GM12878 (cell line): ENCODE results near the gene RALGAPB. TPM values are rescaled to one million over a fixed set of nuclear protein-coding genes. Genes with fewer than 3 reads are reported as not detected.

Source experiments
- ATAC-seq: fragments of 200-7000 bp; cut with Tn5 transposase; 3 replicates; pipeline ENCODE4 v1.9.1; 2020; ENCODE audit warnings: mild to moderate bottlenecking, moderate library complexity
- BruUV-seq: library from RNA; stranded (reverse); fragments of 400-500 nt; replicated peaks from 2 replicates; lab custom pipeline; 2021; lab: Mats Ljungman, UMichigan
- CTCF ChIA-PET: fragments of 300-600 bp; sonication (Branson Sonifier 250); formaldehyde crosslinking; extraction: SDS; loops from one replicate; lab custom pipeline; 2021; ENCODE audit warnings: inconsistent platforms; lab: Yijun Ruan, JAX
- POLR2A ChIA-PET: fragments of 350-600 bp; formaldehyde crosslinking; extraction: SDS; loops from one replicate; lab custom pipeline; 2021; ENCODE audit warnings: inconsistent platforms; lab: Charles Lee
- RAD21 ChIA-PET: fragments of 300-600 bp; sonication (Branson Sonifier 250); formaldehyde crosslinking; loops from one replicate; lab custom pipeline; 2023; ENCODE audit warnings: antibody characterized with exemption; ENCODE audit not compliant: unreplicated experiment; lab: Charles Lee
- SMC1A ChIA-PET: fragments of 300-600 bp; sonication (Branson Sonifier 250); formaldehyde crosslinking; loops from one replicate; lab custom pipeline; 2023; ENCODE audit not compliant: unreplicated experiment, uncharacterized antibody; lab: Charles Lee
- DNase-seq: peaks from one replicate; pipeline ENCODE4 v3.0.0-alpha.2; 2011; ENCODE audit warnings: low read depth, low spot score
- FAIRE-seq: peaks from 3 replicates; lab custom pipeline; 2011; peaks lifted over from hg19 to GRCh38; lab: Jason Lieb, UNC
- H2AFZ ChIP-seq: 2 replicates; pipeline ENCODE4 v1.6.0; 2011; ENCODE audit warnings: low read depth, low read length, control low read depth; ENCODE audit not compliant: control insufficient read depth
- H3K27ac ChIP-seq: 2 replicates; pipeline ENCODE4 v1.5.1; 2011; ENCODE audit warnings: control low read depth; ENCODE audit not compliant: control insufficient read depth, insufficient read depth
- H3K27me3 ChIP-seq, 2 experiments: replicated peaks in 1 of 2; 2 replicates each; pipeline versions ENCODE4 v1.6.0 to v1.6.1; 2011; ENCODE audit warnings: low read length in 1 of 2; ENCODE audit not compliant: control insufficient read depth in 2 of 2, insufficient read depth in 2 of 2
- H3K36me3 ChIP-seq, 2 experiments: 2 replicates each; pipeline ENCODE4 v1.5.1; 2011; ENCODE audit warnings: low read length in 1 of 2; ENCODE audit not compliant: control insufficient read depth in 2 of 2, insufficient read depth in 2 of 2
- H3K4me1 ChIP-seq: 2 replicates; pipeline ENCODE4 v1.6.1; 2011; ENCODE audit warnings: mild to moderate bottlenecking, low read length, moderate library complexity, mixed read lengths; ENCODE audit not compliant: control insufficient read depth, insufficient read depth
- H3K4me2 ChIP-seq: 2 replicates; pipeline ENCODE4 v1.6.0; 2011; ENCODE audit warnings: control low read depth; ENCODE audit not compliant: control insufficient read depth, insufficient read depth
- H3K4me3 ChIP-seq: fragments of 200-600 bp; sonication (generic); 2 replicates; pipeline ENCODE4 v1.5.1; 2016
- H3K79me2 ChIP-seq: 2 replicates; pipeline ENCODE4 v1.6.0; 2011; ENCODE audit warnings: low read length; ENCODE audit not compliant: control insufficient read depth, insufficient read depth
- H3K9ac ChIP-seq: 2 replicates; pipeline ENCODE4 v1.8.0; 2011; ENCODE audit warnings: low read length, control low read depth, mixed read lengths; ENCODE audit not compliant: control insufficient read depth, insufficient read depth
- H3K9me3 ChIP-seq: replicated peaks from 3 replicates; pipeline ENCODE4 v1.5.1; 2011; ENCODE audit warnings: mild to moderate bottlenecking, low read length; ENCODE audit not compliant: control insufficient read depth, insufficient read depth
- H4K20me1 ChIP-seq: 2 replicates; pipeline ENCODE4 v1.6.0; 2011; ENCODE audit not compliant: control insufficient read depth, insufficient read depth
- ATF3 ChIP-seq: IDR thresholded peaks from 2 replicates; pipeline ENCODE4 v1.6.1; 2011; ENCODE audit warnings: low read depth, mild to moderate bottlenecking, low read length, moderate library complexity, borderline replicate concordance; ENCODE audit errors: extremely low read depth
- BMI1 ChIP-seq: fragments of 450-650 bp; IDR thresholded peaks from 2 replicates; pipeline ENCODE4 v1.6.1; 2016; ENCODE audit warnings: mild to moderate bottlenecking, moderate library complexity, borderline replicate concordance
- IRF5 ChIP-seq: fragments of 450-650 bp; IDR thresholded peaks from 2 replicates; pipeline ENCODE4 v1.6.1; 2017; ENCODE audit warnings: borderline replicate concordance
- KAT2A ChIP-seq: conservative IDR thresholded peaks from 2 replicates; pipeline ENCODE4 v1.6.1; 2011; ENCODE audit warnings: low read depth, low read length; ENCODE audit not compliant: control insufficient read depth
- LARP7 ChIP-seq: fragments of 450-650 bp; IDR thresholded peaks from 2 replicates; pipeline ENCODE4 v1.6.1; 2017; ENCODE audit warnings: mild to moderate bottlenecking
- PAX8 ChIP-seq: fragments of 450-650 bp; IDR thresholded peaks from 2 replicates; pipeline ENCODE4 v1.6.1; 2017; ENCODE audit warnings: mild to moderate bottlenecking, moderate library complexity
- SMAD5 ChIP-seq: IDR thresholded peaks from 2 replicates; pipeline ENCODE4 v1.6.1; 2016; ENCODE audit warnings: antibody characterized with exemption, low read depth
- SMC3 ChIP-seq: IDR thresholded peaks from 2 replicates; pipeline ENCODE4 v1.6.1; 2011; ENCODE audit warnings: low read length, improper control_type of control experiment, borderline replicate concordance
- STAT3 ChIP-seq: IDR thresholded peaks from 2 replicates; pipeline ENCODE4 v1.6.1; 2011; ENCODE audit warnings: low read depth, low read length, improper control_type of control experiment
- WGBS: methylation state at CpG from one replicate; pipeline ENCODE4 v1.1.6; 2016; ENCODE audit warnings: low lambda C conversion rate; ENCODE audit not compliant: insufficient replicate concordance, insufficient coverage; ENCODE audit errors: missing lambda C conversion rate; 5-methylcytosine and 5-hydroxymethylcytosine counted together
- in situ Hi-C: fragments of 300-500 bp; cut with MboI; formaldehyde crosslinking; loops from 9 replicates; pipeline ENCODE4 v1.14.3; 2018; ENCODE audit warnings: mixed read lengths
- intact Hi-C: fragments of 100-400 bp; cut with micrococcal nuclease; formaldehyde crosslinking; loops from one replicate; pipeline ENCODE4 v1.14.2; 2022; ENCODE audit not compliant: unreplicated experiment
- polyA plus RNA-seq, 11 experiments: library from polyadenylated mRNA; depleted of rRNA in 4 of 11; unstranded in 6 of 11; stranded (reverse) in 5 of 11; fragments of >200 nt; fragmentation: Nextera tagmentation in 4 of 11; fragmentation: Illumina TruSeq in 1 of 11; extraction: Ambion mirVana in 4 of 11; extraction: Trizol in 1 of 11; gene quantifications; 1 replicate in 1 of 11; 2 replicates in 10 of 11; pipeline versions ENCODE4 v1.2.1 to v1.2.3, GENCODE V29; 2011 to 2016; ENCODE audit warnings: inconsistent platforms in 2 of 11, missing spikeins in 2 of 11, low read depth in 1 of 11
- total RNA-seq, 4 experiments: library from RNA; depleted of rRNA in 3 of 4; stranded (reverse); fragments of >200 nt in 3 of 4; fragmentation: Illumina TruSeq in 1 of 4; extraction: Trizol in 1 of 4; gene quantifications; 2 replicates each; pipeline versions ENCODE4 v1.2.1 to v1.2.3, GENCODE V29; 2013 to 2021
- TF ChIP-seq, protein P1 (sequence below): fragments of 450-650 bp; IDR thresholded peaks from 2 replicates; pipeline ENCODE4 v1.6.1; 2016; ENCODE audit warnings: mild to moderate bottlenecking, moderate library complexity, borderline replicate concordance

RALGAPB gene
- total and polyA plus RNA-seq, 10 of the 15 experiments (the other 5 are each of a cell fraction or from before 2014, with no cell fraction given) = 3.7 to 23.2 (median 15.5) TPM

GRCh38 chr20:38586181-38586525 lies 113.5 kb downstream of the RALGAPB start:
- in situ Hi-C loops = no loop called here
- CTCF ChIA-PET = no interaction called here
- no peak for FAIRE-seq
- 37% methylated on average over 3 of the region's 3 CpGs for WGBS
- Histone ChIP-seq H3K9me3 (no peaks in the 10 kb centered on the region), H4K20me1 (no peaks in the 10 kb centered on the region), H2AFZ (no peak overlapping the region), H3K4me1 (no peaks in the 10 kb centered on the region), H3K4me2 (no peak overlapping the region), H3K4me3 (no peak overlapping the region), H3K27me3 (peaks cover 0 to 2% of the 10 kb centered on the region in 2 experiments; a peak in 2 of 4 replicates), H3K36me3 (no peaks in the 10 kb centered on the region), H3K9ac (no peak overlapping the region)
- ATAC-seq = no peak
- DNase-seq = no peak
- intact Hi-C loops = no loop called here
- no TSS peak for BruUV-seq
- SMC1A ChIA-PET = no interaction called here
- RAD21 ChIA-PET = no interaction called here
- POLR2A ChIA-PET = no interaction called here
- TF ChIP-seq LARP7 (no peak), IRF5 (no peak), STAT3 (no peak), SMC3 (no peak), BMI1 (no peak), ATF3 (no peak), PAX8 (no peak), KAT2A (no peak), SMAD5 (no peak)
- TF ChIP-seq, protein P1, sequence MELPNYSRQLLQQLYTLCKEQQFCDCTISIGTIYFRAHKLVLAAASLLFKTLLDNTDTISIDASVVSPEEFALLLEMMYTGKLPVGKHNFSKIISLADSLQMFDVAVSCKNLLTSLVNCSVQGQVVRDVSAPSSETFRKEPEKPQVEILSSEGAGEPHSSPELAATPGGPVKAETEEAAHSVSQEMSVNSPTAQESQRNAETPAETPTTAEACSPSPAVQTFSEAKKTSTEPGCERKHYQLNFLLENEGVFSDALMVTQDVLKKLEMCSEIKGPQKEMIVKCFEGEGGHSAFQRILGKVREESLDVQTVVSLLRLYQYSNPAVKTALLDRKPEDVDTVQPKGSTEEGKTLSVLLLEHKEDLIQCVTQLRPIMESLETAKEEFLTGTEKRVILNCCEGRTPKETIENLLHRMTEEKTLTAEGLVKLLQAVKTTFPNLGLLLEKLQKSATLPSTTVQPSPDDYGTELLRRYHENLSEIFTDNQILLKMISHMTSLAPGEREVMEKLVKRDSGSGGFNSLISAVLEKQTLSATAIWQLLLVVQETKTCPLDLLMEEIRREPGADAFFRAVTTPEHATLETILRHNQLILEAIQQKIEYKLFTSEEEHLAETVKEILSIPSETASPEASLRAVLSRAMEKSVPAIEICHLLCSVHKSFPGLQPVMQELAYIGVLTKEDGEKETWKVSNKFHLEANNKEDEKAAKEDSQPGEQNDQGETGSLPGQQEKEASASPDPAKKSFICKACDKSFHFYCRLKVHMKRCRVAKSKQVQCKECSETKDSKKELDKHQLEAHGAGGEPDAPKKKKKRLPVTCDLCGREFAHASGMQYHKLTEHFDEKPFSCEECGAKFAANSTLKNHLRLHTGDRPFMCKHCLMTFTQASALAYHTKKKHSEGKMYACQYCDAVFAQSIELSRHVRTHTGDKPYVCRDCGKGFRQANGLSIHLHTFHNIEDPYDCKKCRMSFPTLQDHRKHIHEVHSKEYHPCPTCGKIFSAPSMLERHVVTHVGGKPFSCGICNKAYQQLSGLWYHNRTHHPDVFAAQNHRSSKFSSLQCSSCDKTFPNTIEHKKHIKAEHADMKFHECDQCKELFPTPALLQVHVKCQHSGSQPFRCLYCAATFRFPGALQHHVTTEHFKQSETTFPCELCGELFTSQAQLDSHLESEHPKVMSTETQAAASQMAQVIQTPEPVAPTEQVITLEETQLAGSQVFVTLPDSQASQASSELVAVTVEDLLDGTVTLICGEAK = no peak
- TF ChIP-seq, all 136 proteins: peak for 0
- no peak overlapping the region for H3K27ac ChIP-seq
- H3K79me2 ChIP-seq = no peaks in the 10 kb centered on the region
